ENCODE results near the gene ALDH5A1. TPM values are rescaled to one million over a fixed set of nuclear protein-coding genes. Genes with fewer than 3 reads are reported as not detected.

The ALDH5A1 gene
- total RNA-seq, 2 donors from 2014 or later: 5.0 to 10.0 TPM

GRCh38 chr6:24566020-24566767 lies 71.4 kb downstream of the ALDH5A1 start:
- Histone ChIP-seq H3K27ac (no peak overlapping the region), H3K27me3 (no peaks in the 10 kb centered on the region), H3K36me3 (no peaks in the 10 kb centered on the region), H3K4me1 (no peaks in the 10 kb centered on the region), H3K4me3 (no peak overlapping the region), H3K9me3 (no peaks in the 10 kb centered on the region)
- TF ChIP-seq, protein P1, sequence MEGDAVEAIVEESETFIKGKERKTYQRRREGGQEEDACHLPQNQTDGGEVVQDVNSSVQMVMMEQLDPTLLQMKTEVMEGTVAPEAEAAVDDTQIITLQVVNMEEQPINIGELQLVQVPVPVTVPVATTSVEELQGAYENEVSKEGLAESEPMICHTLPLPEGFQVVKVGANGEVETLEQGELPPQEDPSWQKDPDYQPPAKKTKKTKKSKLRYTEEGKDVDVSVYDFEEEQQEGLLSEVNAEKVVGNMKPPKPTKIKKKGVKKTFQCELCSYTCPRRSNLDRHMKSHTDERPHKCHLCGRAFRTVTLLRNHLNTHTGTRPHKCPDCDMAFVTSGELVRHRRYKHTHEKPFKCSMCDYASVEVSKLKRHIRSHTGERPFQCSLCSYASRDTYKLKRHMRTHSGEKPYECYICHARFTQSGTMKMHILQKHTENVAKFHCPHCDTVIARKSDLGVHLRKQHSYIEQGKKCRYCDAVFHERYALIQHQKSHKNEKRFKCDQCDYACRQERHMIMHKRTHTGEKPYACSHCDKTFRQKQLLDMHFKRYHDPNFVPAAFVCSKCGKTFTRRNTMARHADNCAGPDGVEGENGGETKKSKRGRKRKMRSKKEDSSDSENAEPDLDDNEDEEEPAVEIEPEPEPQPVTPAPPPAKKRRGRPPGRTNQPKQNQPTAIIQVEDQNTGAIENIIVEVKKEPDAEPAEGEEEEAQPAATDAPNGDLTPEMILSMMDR (IDR thresholded peaks at IDR 0.05): no peak
- no peak for DNase-seq (ENCODE audit: low spot score)

- H3K27ac ChIP-seq: no peak overlapping the region
- no peaks in the 10 kb centered on the region for H3K27me3 ChIP-seq
- no peaks in the 10 kb centered on the region for H3K4me1 ChIP-seq
- no peak overlapping the region for H3K4me3 ChIP-seq
- TF ChIP-seq, protein P1 (IDR thresholded peaks at IDR 0.05): no peak
- no peak for DNase-seq (ENCODE audit: low spot score)
- no peaks in the 10 kb centered on the region for H3K9me3 ChIP-seq
- H3K36me3 ChIP-seq: no peaks in the 10 kb centered on the region
Observed at GRCh38 chr6:24568683-24569082, 73.9 kb downstream of the ALDH5A1 start.

DNA sequence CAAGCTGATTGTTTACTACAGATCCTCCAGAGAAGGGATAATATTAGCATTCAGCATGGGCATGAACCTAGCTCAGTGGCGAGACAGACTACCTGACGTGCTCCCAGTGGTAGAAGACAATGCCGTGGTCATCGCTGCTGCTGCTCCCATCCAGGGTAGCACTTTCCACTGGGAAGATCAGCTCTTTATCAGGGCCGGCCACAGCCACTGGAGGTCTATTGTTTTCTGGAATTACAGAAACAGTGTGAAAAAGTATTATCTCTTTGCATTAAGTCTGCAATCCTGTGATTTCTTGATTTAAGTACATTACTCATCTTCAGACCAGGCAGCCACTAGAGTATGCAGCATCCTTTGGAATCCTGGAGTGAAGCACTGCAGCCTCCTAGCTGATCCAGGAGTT lies 75.0 kb downstream of the ALDH5A1 start:
- Histone ChIP-seq H3K27me3 (no peaks in the 10 kb centered on the region), H3K9me3 (no peaks in the 10 kb centered on the region), H3K4me1 (no peaks in the 10 kb centered on the region), H3K4me3 (no peak overlapping the region), H3K27ac (no peak overlapping the region), H3K36me3 (no peaks in the 10 kb centered on the region)
- TF ChIP-seq, protein P1 (IDR thresholded peaks at IDR 0.05): no peak
- DNase-seq (ENCODE audit: low spot score): no peak

- H3K4me3 ChIP-seq: no peak overlapping the region
- H3K36me3 ChIP-seq: no peaks in the 10 kb centered on the region
- H3K4me1 ChIP-seq: no peaks in the 10 kb centered on the region
- no peak overlapping the region for H3K27ac ChIP-seq
- no peaks in the 10 kb centered on the region for H3K9me3 ChIP-seq
- DNase-seq (ENCODE audit: low spot score): no peak
- TF ChIP-seq, protein P1 (IDR thresholded peaks at IDR 0.05): no peak
- H3K27me3 ChIP-seq: no peaks in the 10 kb centered on the region
Observed at GRCh38 chr6:24571361-24571760, 76.6 kb downstream of the ALDH5A1 start.

- H3K27ac ChIP-seq: no peak overlapping the region
- H3K4me3 ChIP-seq: no peak overlapping the region
- no peaks in the 10 kb centered on the region for H3K36me3 ChIP-seq
- no peaks in the 10 kb centered on the region for H3K27me3 ChIP-seq
- no peaks in the 10 kb centered on the region for H3K9me3 ChIP-seq
- H3K4me1 ChIP-seq: no peaks in the 10 kb centered on the region
- TF ChIP-seq, protein P1 (IDR thresholded peaks at IDR 0.05): no peak
- no peak for DNase-seq (ENCODE audit: low spot score)
Observed at GRCh38 chr6:24574809-24575208, 80.0 kb downstream of the ALDH5A1 start.

DNA sequence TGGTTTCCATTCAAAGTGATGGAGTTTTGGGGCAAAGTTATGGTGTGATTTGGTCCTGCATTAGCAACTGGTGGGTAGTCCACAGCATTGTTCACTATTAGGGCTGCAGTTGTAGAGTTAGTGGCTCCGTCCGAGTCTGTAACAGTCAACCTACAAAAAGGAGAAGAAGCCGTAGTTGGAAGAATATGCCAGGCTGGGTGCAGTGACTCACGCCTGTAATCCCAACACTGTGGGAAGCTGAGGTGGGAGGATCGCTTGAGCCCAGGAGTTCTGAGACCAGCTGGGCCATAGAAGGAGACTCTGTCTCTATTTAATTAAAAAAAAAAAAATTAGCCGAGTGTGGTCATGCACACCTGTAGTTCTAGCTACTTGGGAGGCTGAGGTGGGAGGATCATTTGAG lies 81.7 kb downstream of the ALDH5A1 start:
- no peaks in the 10 kb centered on the region for H3K27me3 ChIP-seq
- no peak overlapping the region for H3K27ac ChIP-seq
- no peaks in the 10 kb centered on the region for H3K9me3 ChIP-seq
- H3K4me1 ChIP-seq: no peaks in the 10 kb centered on the region
- TF ChIP-seq, protein P1 (IDR thresholded peaks at IDR 0.05): no peak
- no peak overlapping the region for H3K4me3 ChIP-seq
- DNase-seq (ENCODE audit: low spot score): no peak
- H3K36me3 ChIP-seq: no peaks in the 10 kb centered on the region
